Measurements from ENCODE around the gene BBS4.

- TF ChIP-seq CTCF (IDR thresholded peaks at IDR 0.05) (no peak), EP300 (IDR thresholded peaks at IDR 0.05) (no peak), POLR2A (IDR thresholded peaks at IDR 0.05) (no peak)
These were observed 9.2 kb upstream of the BBS4 start for GRCh38 chr15:72676838-72677237.
